Measurements from ENCODE around the gene HBM.

- TF ChIP-seq EZH2 (IDR thresholded peaks at IDR 0.05; ENCODE audit: borderline replicate concordance, low read depth, low read length, severe bottlenecking) (no peak), CTCF (IDR thresholded peaks at IDR 0.05; ENCODE audit: borderline replicate concordance, extremely low read depth, low read length, poor library complexity, severe bottlenecking) (no peak)
Measured at GRCh38 chr16:187330-187729, 21.6 kb downstream of the HBM start.
